Tibial nerve (tissue), 4 donors: Measurements from ENCODE around the gene IFTAP. TPM values are rescaled to one million over a fixed set of nuclear protein-coding genes. Genes with fewer than 3 reads are reported as not detected.

Experiments used
- DNase-seq, 2 donors: peaks; one replicate each; pipeline ENCODE4 v3.0.0-alpha.2; 2019; ENCODE audit warnings: low spot score in 2 of 2
- H3K27ac ChIP-seq, 4 donors: fragments of 200-600 bp; sonication (generic) in 3 of 4; one replicate each; pipeline ENCODE4 v1.5.1; 2017 to 2019; ENCODE audit warnings: mild to moderate bottlenecking in 1 of 4
- H3K27me3 ChIP-seq, 2 donors: fragments of 200-600 bp; sonication (generic) in 1 of 2; one replicate each; pipeline versions ENCODE4 v1.5.1 to v1.6.0; 2017 to 2019
- H3K36me3 ChIP-seq, 3 donors: fragments of 200-600 bp; sonication (generic); one replicate each; pipeline ENCODE4 v1.5.1; 2018 to 2019
- H3K4me1 ChIP-seq, 4 donors: fragments of 200-600 bp; sonication (generic) in 3 of 4; one replicate each; pipeline ENCODE4 v1.5.1; 2017 to 2019
- H3K4me3 ChIP-seq, 4 donors: fragments of 200-600 bp; sonication (generic) in 3 of 4; one replicate each; pipeline ENCODE4 v1.5.1; 2017 to 2019; ENCODE audit warnings: mild to moderate bottlenecking in 1 of 4, moderate library complexity in 1 of 4
- H3K9me3 ChIP-seq, 4 donors: fragments of 200-600 bp; sonication (generic) in 3 of 4; one replicate each; pipeline ENCODE4 v1.5.1; 2017 to 2019
- EP300 ChIP-seq, 2 donors: sonication (generic); formaldehyde crosslinking; IDR thresholded peaks; one replicate each; pipeline ENCODE4 v1.6.1; 2017; ENCODE audit warnings: antibody characterized with exemption in 2 of 2, mild to moderate bottlenecking in 1 of 2
- POLR2A ChIP-seq, 2 donors: fragments of 450-650 bp; IDR thresholded peaks; one replicate each; pipeline ENCODE4 v1.6.1; 2017; ENCODE audit warnings: antibody characterized with exemption in 2 of 2, mild to moderate bottlenecking in 2 of 2, moderate library complexity in 2 of 2
- WGBS, 2 donors: methylation state at CpG; one replicate each; pipeline ENCODE4 v1.1.5; 2018; 5-methylcytosine and 5-hydroxymethylcytosine counted together
- total RNA-seq, 4 donors: library from RNA; depleted of rRNA; stranded (reverse); fragments of >200 nt; gene quantifications; one replicate each; pipeline ENCODE4 v1.1.0, GENCODE V29; 2016
- TF ChIP-seq, protein P1 (sequence below), 5 experiments: fragments of 200-600 bp in 3 of 5; fragments of 450-650 bp in 2 of 5; sonication (generic) in 3 of 5; IDR thresholded peaks; one replicate each; pipeline ENCODE4 v1.5.1; 2016 to 2019; ENCODE audit warnings: antibody characterized with exemption in 5 of 5, mild to moderate bottlenecking in 3 of 5, moderate library complexity in 2 of 5

Gene IFTAP
- total RNA-seq, 4 donors from 2014 or later = 17.2 to 40.2 (median 20.7) TPM

DNA sequence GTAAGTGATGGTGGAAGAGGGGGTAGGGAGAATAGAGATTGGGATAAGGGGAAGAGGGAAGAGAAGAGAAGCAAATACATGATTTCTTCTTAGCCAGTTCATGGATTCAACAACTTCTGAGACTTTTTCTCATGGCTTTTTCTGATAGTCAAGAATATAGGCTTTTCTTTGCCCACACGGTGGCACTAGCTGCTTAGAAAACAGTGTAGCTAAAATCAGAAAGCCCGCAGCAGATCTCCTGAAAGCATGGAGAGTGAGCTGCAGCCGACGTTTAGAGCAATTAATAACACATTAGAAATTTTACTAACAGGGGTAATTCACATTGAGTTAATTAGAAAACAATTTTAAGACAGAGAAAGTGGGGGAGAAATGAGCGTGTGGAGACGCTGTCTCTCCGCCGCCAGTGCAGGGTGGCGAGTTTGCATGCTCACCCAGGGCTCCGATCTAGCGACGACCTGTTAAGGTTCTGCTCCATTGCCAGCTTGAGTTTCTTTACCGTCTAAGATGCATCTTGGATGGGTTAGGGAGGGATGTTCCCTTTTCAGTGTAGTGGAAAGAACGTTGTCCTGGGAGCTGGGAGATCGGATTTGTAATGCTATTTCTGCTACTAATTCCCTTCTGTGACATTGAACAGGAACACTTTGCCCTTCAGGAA is 29.8 kb upstream of the IFTAP start:
- no peak for TF ChIP-seq POLR2A (IDR thresholded peaks at IDR 0.05)
- TF ChIP-seq, protein P1, sequence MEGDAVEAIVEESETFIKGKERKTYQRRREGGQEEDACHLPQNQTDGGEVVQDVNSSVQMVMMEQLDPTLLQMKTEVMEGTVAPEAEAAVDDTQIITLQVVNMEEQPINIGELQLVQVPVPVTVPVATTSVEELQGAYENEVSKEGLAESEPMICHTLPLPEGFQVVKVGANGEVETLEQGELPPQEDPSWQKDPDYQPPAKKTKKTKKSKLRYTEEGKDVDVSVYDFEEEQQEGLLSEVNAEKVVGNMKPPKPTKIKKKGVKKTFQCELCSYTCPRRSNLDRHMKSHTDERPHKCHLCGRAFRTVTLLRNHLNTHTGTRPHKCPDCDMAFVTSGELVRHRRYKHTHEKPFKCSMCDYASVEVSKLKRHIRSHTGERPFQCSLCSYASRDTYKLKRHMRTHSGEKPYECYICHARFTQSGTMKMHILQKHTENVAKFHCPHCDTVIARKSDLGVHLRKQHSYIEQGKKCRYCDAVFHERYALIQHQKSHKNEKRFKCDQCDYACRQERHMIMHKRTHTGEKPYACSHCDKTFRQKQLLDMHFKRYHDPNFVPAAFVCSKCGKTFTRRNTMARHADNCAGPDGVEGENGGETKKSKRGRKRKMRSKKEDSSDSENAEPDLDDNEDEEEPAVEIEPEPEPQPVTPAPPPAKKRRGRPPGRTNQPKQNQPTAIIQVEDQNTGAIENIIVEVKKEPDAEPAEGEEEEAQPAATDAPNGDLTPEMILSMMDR (IDR thresholded peaks at IDR 0.05) = peak; percentile 50 to 66 (median 55)
- DNase-seq = peak in 1 of 2 donors; percentile 60

DNA sequence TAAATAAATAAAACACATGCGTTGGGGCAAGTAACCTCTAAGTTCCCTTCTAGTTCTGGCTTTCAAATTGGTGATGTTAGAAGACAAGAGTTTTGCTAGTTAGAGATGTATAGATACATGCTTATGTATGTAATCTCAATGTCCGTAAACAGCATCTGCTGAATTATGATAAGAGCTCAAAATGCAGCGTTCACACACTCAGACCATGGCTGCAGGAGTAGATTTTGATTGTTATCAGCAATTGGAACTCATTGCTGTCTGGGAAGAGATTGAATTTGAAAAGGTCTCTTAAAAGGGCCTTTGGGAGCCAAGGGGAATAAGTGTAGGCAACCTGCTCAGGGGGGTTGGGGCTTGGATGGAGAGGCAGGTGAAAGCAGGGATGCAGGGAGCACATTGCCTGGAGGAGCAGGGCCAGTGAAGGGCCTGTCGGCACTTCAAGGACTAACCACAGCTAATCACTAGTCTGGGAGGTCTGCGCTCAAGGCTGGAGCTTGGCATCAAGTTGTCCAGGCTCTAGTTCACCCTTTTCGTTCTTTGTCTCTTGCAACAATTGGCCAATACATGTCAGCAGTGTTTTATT is 29.2 kb upstream of the IFTAP start:
- Histone ChIP-seq H3K27me3 (no peaks in the 10 kb centered on the region), H3K9me3 (peaks cover 0 to 1% (median 0%) of the 10 kb centered on the region in 4 donors), H3K4me3 (no peak overlapping the region), H3K36me3 (no peaks in the 10 kb centered on the region), H3K27ac (no peak overlapping the region), H3K4me1 (no peaks in the 10 kb centered on the region)
- 67 to 72% methylated on average over 6 of the region's 6 CpGs for WGBS, 2 donors
- DNase-seq = no peak
- TF ChIP-seq, protein P1 (IDR thresholded peaks at IDR 0.05) = no peak
- TF ChIP-seq EP300 (IDR thresholded peaks at IDR 0.05) (no peak), POLR2A (IDR thresholded peaks at IDR 0.05) (no peak)

More for the DNA sequence above, 29.8 kb upstream of the IFTAP start:
- Histone ChIP-seq H3K27ac (no peak overlapping the region), H3K27me3 (no peaks in the 10 kb centered on the region), H3K4me1 (no peaks in the 10 kb centered on the region), H3K4me3 (peak overlapping the region in 2 of 4 donors; percentile 23 to 34), H3K9me3 (peaks cover 0 to 6% (median 0%) of the 10 kb centered on the region in 4 donors), H3K36me3 (no peaks in the 10 kb centered on the region)
- WGBS, 2 donors = 1 to 3% methylated on average over 15 of the region's 15 CpGs

DNA sequence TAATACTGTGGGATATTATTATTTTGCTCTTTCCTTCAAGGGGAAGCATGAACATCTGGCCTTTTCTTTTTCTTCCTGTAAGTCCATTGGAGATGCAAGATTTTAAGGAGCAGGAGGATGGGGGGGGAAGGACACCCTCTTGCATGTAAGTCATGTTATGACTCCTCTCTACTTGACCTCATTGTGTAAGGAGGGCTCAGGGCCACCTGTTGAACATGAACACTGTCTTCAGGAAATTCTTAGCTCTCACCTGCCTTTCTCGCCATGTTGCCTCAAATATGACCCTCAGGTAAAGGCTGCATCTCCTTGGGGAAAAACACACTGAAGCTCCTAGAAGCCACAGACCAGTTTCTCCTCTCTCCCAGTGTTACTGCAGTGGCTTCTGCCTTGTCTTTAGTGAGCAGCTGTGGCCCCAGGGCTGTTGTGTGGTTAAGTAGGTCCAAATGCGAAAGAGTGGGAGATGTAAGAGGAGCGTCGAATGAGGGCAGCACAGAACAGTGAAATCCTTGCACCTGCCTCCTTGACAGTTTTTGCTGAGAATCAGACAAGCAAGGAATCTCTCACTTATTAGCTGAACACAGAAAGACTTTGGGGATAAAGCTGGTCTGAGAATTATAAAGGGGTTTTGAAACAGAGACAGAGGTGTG is 27.8 kb upstream of the IFTAP start:
- no peaks in the 10 kb centered on the region for H3K9me3 ChIP-seq
- no peaks in the 10 kb centered on the region for H3K36me3 ChIP-seq
- H3K27me3 ChIP-seq = no peaks in the 10 kb centered on the region
- DNase-seq = no peak
- TF ChIP-seq, protein P1 (IDR thresholded peaks at IDR 0.05) = no peak
- TF ChIP-seq POLR2A (IDR thresholded peaks at IDR 0.05) (no peak), EP300 (IDR thresholded peaks at IDR 0.05) (no peak)
- 91 to 93% methylated on average over 4 of the region's 4 CpGs for WGBS, 2 donors
- H3K4me3 ChIP-seq = no peak overlapping the region
- H3K4me1 ChIP-seq = no peaks in the 10 kb centered on the region
- H3K27ac ChIP-seq = no peak overlapping the region

DNA sequence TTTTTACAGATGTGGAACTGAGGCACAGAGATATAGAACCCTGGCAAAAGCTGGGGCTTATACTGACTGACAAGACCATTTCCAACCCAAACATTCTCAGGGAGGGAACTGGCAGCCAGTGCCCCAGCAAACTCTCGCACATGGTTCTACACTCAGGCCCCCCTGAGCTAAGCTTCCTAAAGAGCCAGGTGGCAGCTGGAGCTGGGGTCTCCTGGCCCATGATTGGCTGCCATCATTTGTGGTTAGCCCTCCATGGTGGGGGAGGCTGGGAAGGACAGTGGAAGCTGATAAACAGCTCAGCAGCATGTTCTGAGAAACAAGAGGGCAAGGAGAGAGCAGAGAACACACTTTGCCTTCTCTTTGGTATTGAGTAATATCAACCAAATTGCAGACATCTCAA is 26.6 kb upstream of the IFTAP start, which contains the start of gene RAG1:
Gene RAG1 (plus strand): TSS at position 314 of the 400 bp plus-strand sequence. CDS start 5,298 bp downstream, outside the sequence.
- Histone ChIP-seq H3K27ac (no peak within 1 kb of the TSS), H3K4me3 (no peak within 1 kb of the TSS), H3K27me3 (no peaks in the 10 kb centered on the region), H3K4me1 (no peaks in the 10 kb centered on the region), H3K36me3 (no peaks in the 10 kb centered on the region), H3K9me3 (no peaks in the 10 kb centered on the region)
- no peak for DNase-seq
- WGBS, 2 donors = 81 to 100% methylated on average over 1 of the region's 1 CpG
- TF ChIP-seq, protein P1 (IDR thresholded peaks at IDR 0.05) = no peak
- no peak for TF ChIP-seq EP300 (IDR thresholded peaks at IDR 0.05)
- TF ChIP-seq POLR2A (IDR thresholded peaks at IDR 0.05) = no peak

DNA sequence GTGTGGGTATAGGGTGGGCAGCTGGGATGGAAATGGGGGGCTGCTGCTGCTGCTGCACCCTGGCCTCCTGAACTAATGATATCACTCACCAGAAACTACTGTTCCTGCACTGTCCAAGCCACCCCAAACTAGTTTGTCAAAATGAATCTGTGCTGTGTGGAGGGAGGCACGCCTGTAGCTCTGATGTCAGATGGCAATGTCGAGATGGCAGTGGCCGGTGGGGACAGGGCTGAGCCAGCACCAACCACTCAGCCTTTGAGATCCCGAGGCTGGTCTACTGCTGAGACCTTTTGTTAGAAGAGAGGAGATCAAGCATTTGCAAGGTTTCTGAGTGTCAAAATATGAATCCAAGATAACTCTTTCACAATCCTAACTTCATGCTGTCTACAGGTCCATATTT is 25.2 kb upstream of the IFTAP start:
- Histone ChIP-seq H3K4me1 (no peaks in the 10 kb centered on the region), H3K9me3 (no peaks in the 10 kb centered on the region), H3K36me3 (peaks cover 0 to 8% (median 0%) of the 10 kb centered on the region in 3 donors), H3K27me3 (no peaks in the 10 kb centered on the region), H3K4me3 (no peak overlapping the region), H3K27ac (no peak overlapping the region)
- TF ChIP-seq, protein P1 (IDR thresholded peaks at IDR 0.05) = no peak
- TF ChIP-seq POLR2A (IDR thresholded peaks at IDR 0.05) = no peak
- TF ChIP-seq EP300 (IDR thresholded peaks at IDR 0.05) = no peak
- 77 to 84% methylated on average over 4 of the region's 4 CpGs for WGBS, 2 donors
- no peak for DNase-seq
